CD14-positive monocyte (primary cell): ENCODE results near the gene PODXL. TPM values are rescaled to one million over a fixed set of nuclear protein-coding genes. Genes with fewer than 3 reads are reported as not detected.

Experiments
- DNase-seq, 3 donors: peaks; one replicate each; pipeline ENCODE4 v3.0.0-alpha.2; 2011 to 2022
- H2AFZ ChIP-seq: 2 replicates; pipeline ENCODE4 v1.6.0; 2012; ENCODE audit warnings: mild to moderate bottlenecking, low read depth, low read length, inconsistent platforms; ENCODE audit not compliant: insufficient read depth, poor library complexity, severe bottlenecking
- H3K27ac ChIP-seq, 2 donors: 1 replicate in 1 of 2; 2 replicates in 1 of 2; pipeline ENCODE4 v1.5.1; 2012 to 2013; ENCODE audit warnings: low read length in 2 of 2, control low read depth in 1 of 2, inconsistent platforms in 1 of 2, low read depth in 1 of 2, mild to moderate bottlenecking in 1 of 2
- H3K27me3 ChIP-seq, 2 donors: one replicate each; pipeline versions ENCODE4 v1.6.0 to v1.6.1; 2011 to 2013; ENCODE audit warnings: low read length in 2 of 2; ENCODE audit not compliant: control insufficient read depth in 2 of 2, insufficient read depth in 2 of 2
- H3K36me3 ChIP-seq, 2 donors: replicated peaks in 1 of 2; 1 replicate in 1 of 2; 2 replicates in 1 of 2; pipeline versions ENCODE4 v1.5.1 to v1.6.1; 2012 to 2013; ENCODE audit warnings: low read length in 2 of 2, control low read depth in 1 of 2, inconsistent platforms in 1 of 2, mild to moderate bottlenecking in 1 of 2; ENCODE audit not compliant: insufficient read depth in 2 of 2, control insufficient read depth in 1 of 2
- H3K4me1 ChIP-seq, 2 donors: 1 replicate in 1 of 2; 2 replicates in 1 of 2; pipeline versions ENCODE4 v1.5.1 to v1.6.1; 2012 to 2013; ENCODE audit warnings: low read length in 2 of 2, control low read depth in 1 of 2, inconsistent platforms in 1 of 2, mild to moderate bottlenecking in 1 of 2, moderate library complexity in 1 of 2; ENCODE audit not compliant: insufficient read depth in 2 of 2, control insufficient read depth in 1 of 2
- H3K4me2 ChIP-seq: replicated peaks from 2 replicates; pipeline ENCODE3; 2012; ENCODE audit warnings: low read length, moderate library complexity, mild to moderate bottlenecking; ENCODE audit not compliant: poor library complexity, severe bottlenecking; ENCODE audit errors: extremely low read depth
- H3K4me3 ChIP-seq, 3 experiments: fragments of 200-600 bp in 1 of 3; sonication (generic) in 1 of 3; replicated peaks in 1 of 3; 1 replicate in 2 of 3; 2 replicates in 1 of 3; pipeline ENCODE4 v1.5.1; 2011 to 2013; ENCODE audit warnings: low read length in 3 of 3, mild to moderate bottlenecking in 3 of 3, control low read depth in 2 of 3, low read depth in 2 of 3, inconsistent platforms in 1 of 3, moderate library complexity in 1 of 3
- H3K79me2 ChIP-seq: 2 replicates; pipeline ENCODE4 v1.6.0; 2012; ENCODE audit warnings: mild to moderate bottlenecking, control low read depth, inconsistent platforms, low read length, moderate library complexity; ENCODE audit not compliant: insufficient read depth
- H3K9ac ChIP-seq: 2 replicates; pipeline ENCODE4 v1.6.0; 2017; ENCODE audit warnings: low read length, mild to moderate bottlenecking; ENCODE audit not compliant: insufficient read depth, poor library complexity, severe bottlenecking
- H3K9me3 ChIP-seq, 2 donors: replicated peaks in 1 of 2; 1 replicate in 1 of 2; 2 replicates in 1 of 2; pipeline versions ENCODE4 v1.5.1 to v1.6.1; 2012 to 2013; ENCODE audit warnings: low read length in 2 of 2, control low read depth in 1 of 2; ENCODE audit not compliant: control insufficient read depth in 1 of 2, insufficient read depth in 1 of 2
- H4K20me1 ChIP-seq: 2 replicates; pipeline ENCODE4 v1.6.0; 2012; ENCODE audit warnings: mild to moderate bottlenecking, low read length, control low read depth, moderate library complexity; ENCODE audit not compliant: insufficient read depth
- H3K27ac Mint-ChIP-seq, 7 donors: one replicate each; pipeline ENCODE4 v1.8.0; 2020; ENCODE audit warnings: mild to moderate bottlenecking in 7 of 7, mixed read lengths in 7 of 7, moderate library complexity in 6 of 7, inconsistent platforms in 2 of 7
- H3K27me3 Mint-ChIP-seq, 3 donors: one replicate each; pipeline ENCODE4 v1.8.0; 2021 to 2022; ENCODE audit warnings: low read depth in 3 of 3, mild to moderate bottlenecking in 3 of 3, mixed read lengths in 3 of 3, moderate library complexity in 3 of 3, inconsistent platforms in 1 of 3
- H3K36me3 Mint-ChIP-seq, 2 donors: one replicate each; pipeline ENCODE4 v1.8.0; 2020; ENCODE audit warnings: mixed read lengths in 2 of 2, inconsistent platforms in 1 of 2, mild to moderate bottlenecking in 1 of 2
- H3K4me1 Mint-ChIP-seq: one replicate; pipeline ENCODE4 v1.8.0; 2020; ENCODE audit warnings: mild to moderate bottlenecking, mixed read lengths
- H3K4me3 Mint-ChIP-seq, 2 donors: one replicate each; pipeline ENCODE4 v1.8.0; 2020; ENCODE audit warnings: mild to moderate bottlenecking in 2 of 2, mixed read lengths in 2 of 2, moderate library complexity in 1 of 2
- H3K9me3 Mint-ChIP-seq, 7 donors: one replicate each; pipeline ENCODE4 v1.8.0; 2020 to 2022; ENCODE audit warnings: mixed read lengths in 7 of 7, mild to moderate bottlenecking in 6 of 7, moderate library complexity in 6 of 7, inconsistent platforms in 2 of 7
- CTCF ChIP-seq: fragments of 200-600 bp; IDR thresholded peaks from one replicate; pipeline ENCODE4 v1.8.0; 2022; ENCODE audit warnings: antibody characterized with exemption, mild to moderate bottlenecking
- whole genome bisulfite sequencing: methylation state at CpG from one replicate; pipeline ENCODE4 v1.1.5; 2013; ENCODE audit warnings: missing lambda C conversion rate; ENCODE audit not compliant: insufficient coverage; 5-methylcytosine and 5-hydroxymethylcytosine counted together
- intact Hi-C, 2 donors: fragments of 100-400 bp; cut with micrococcal nuclease; formaldehyde crosslinking; loops; one replicate each; pipeline versions ENCODE4 v1.15.0 to v1.15.1; 2023
- polyA plus RNA-seq, 3 donors: library from polyadenylated mRNA; depleted of rRNA in 1 of 3; unstranded in 2 of 3; stranded (reverse) in 1 of 3; fragments of 300-500 nt in 2 of 3; fragments of >200 nt in 1 of 3; fragmentation: Illumina TruSeq in 2 of 3; gene quantifications; 1 replicate in 2 of 3; 2 replicates in 1 of 3; pipeline ENCODE4 v1.2.3, GENCODE V29; 2012 to 2021

Gene PODXL
- polyA plus RNA-seq, 3 donors = 0.20 to 0.25 TPM; not detected in 1

GRCh38 chr7:131550846-131551245 is 5.6 kb downstream of the PODXL start:
- H3K4me3 Mint-ChIP-seq = no peak overlapping the region
- DNase-seq = no peak
- no peak overlapping the region for H3K27ac ChIP-seq
- H2AFZ ChIP-seq = no peak overlapping the region
- no peaks in the 10 kb centered on the region for H3K36me3 ChIP-seq
- no peak overlapping the region for H3K4me2 ChIP-seq
- peaks cover 7 to 10% of the 10 kb centered on the region in 2 donors for H3K4me1 ChIP-seq
- 88% methylated on average over 3 of the region's 5 CpGs for WGBS
- no peak overlapping the region for H3K4me3 ChIP-seq
- H3K9ac ChIP-seq = no peak overlapping the region
- H3K9me3 ChIP-seq = peaks cover 0 to 7% of the 10 kb centered on the region in 2 donors
- peaks cover 16 to 28% of the 10 kb centered on the region in 2 donors for H3K27me3 ChIP-seq
- H3K4me1 Mint-ChIP-seq = peaks cover 12% of the 10 kb centered on the region
- TF ChIP-seq CTCF = no peak
- peaks cover 0 to 13% (median 4%) of the 10 kb centered on the region in 7 donors for H3K9me3 Mint-ChIP-seq
- peaks cover 0 to 4% of the 10 kb centered on the region in 2 donors for H3K36me3 Mint-ChIP-seq
- H3K27ac Mint-ChIP-seq = no peak overlapping the region
- intact Hi-C loops = no loop called here
- no peaks in the 10 kb centered on the region for H3K79me2 ChIP-seq
- H4K20me1 ChIP-seq = no peaks in the 10 kb centered on the region
- H3K27me3 Mint-ChIP-seq = peaks cover 33 to 43% (median 41%) of the 10 kb centered on the region in 3 donors

GRCh38 chr7:131548371-131548770 is 8.1 kb downstream of the PODXL start:
- no peak overlapping the region for H3K4me3 ChIP-seq
- no peaks in the 10 kb centered on the region for H3K4me1 ChIP-seq
- H3K27ac Mint-ChIP-seq = no peak overlapping the region
- intact Hi-C loops = no loop called here
- H3K9me3 ChIP-seq = no peaks in the 10 kb centered on the region
- no peak overlapping the region for H3K27ac ChIP-seq
- peaks cover 0 to 7% (median 0%) of the 10 kb centered on the region in 7 donors for H3K9me3 Mint-ChIP-seq
- peaks cover 6% of the 10 kb centered on the region for H3K4me1 Mint-ChIP-seq
- DNase-seq = no peak
- H3K27me3 ChIP-seq = peaks cover 0 to 4% of the 10 kb centered on the region in 2 donors
- H3K36me3 Mint-ChIP-seq = no peaks in the 10 kb centered on the region
- no peak overlapping the region for H3K9ac ChIP-seq
- no CpG with 5 or more reads among the region's 2 CpGs for WGBS
- no peaks in the 10 kb centered on the region for H4K20me1 ChIP-seq
- H3K79me2 ChIP-seq = no peaks in the 10 kb centered on the region
- no peak overlapping the region for H3K4me3 Mint-ChIP-seq
- H3K4me2 ChIP-seq = no peak overlapping the region
- TF ChIP-seq CTCF = no peak
- peaks cover 9 to 21% (median 16%) of the 10 kb centered on the region in 3 donors for H3K27me3 Mint-ChIP-seq
- H2AFZ ChIP-seq = no peak overlapping the region
- H3K36me3 ChIP-seq = no peaks in the 10 kb centered on the region
